ENCODE measurements around the gene SPART. TPM values are rescaled to one million over a fixed set of nuclear protein-coding genes. Genes with fewer than 3 reads are reported as not detected.

SPART gene
- total and polyA plus RNA-seq, 12 donors, result 15.9 to 49.8 (median 37.4) TPM

DNA sequence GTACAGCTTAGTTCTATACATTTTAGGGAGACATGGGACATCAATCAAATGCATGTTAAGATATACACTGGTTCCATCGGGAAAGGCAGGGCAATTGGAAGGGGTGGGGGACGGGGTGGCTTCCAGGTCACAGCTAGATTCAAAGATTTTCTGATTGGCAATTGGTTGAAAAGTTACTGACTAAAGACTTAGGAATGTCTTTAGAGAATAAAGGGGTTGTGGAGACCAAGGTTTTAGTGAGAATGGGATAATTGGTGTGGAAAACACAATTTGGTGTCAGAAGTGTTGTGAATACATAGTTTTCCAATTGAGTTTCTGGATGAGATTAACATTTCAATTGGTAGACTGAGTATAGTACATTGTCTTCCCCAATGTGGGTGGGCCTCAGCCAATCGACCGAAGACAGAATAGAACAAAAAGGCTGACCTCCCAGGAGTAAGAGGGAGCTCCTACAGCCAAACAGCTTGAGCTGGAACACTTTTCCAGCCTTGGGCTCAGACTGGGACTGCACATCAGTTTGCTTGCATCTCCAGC is 47.6 kb downstream of the SPART start:
- Histone ChIP-seq H3K4me1 (peaks cover 2 to 18% (median 9%) of the 10 kb centered on the region in 9 donors), H3K27me3 (peaks cover 0 to 5% (median 0%) of the 10 kb centered on the region in 7 donors), H3K27ac (no peak overlapping the region), H3K4me3 (peak overlapping the region in 5 of 10 donors; percentile 59 to 73 (median 67)), H3K9me3 (no peaks in the 10 kb centered on the region), H3K36me3 (peaks cover 0 to 29% (median 7%) of the 10 kb centered on the region in 9 donors)
- 26 to 30% methylated on average over 4 of the region's 4 CpGs for WGBS, 2 donors
- intact Hi-C loops (cut with DNase I), result loop anchor here in 1 of 10 donors (10.0 kb wide), 1 partner anchor 96 kb away; no protein-coding TSS in a partner anchor
- DNase-seq (no peak), ATAC-seq (peak in 2 of 8 donors; percentile 27 to 38)
- TF ChIP-seq CTCF (IDR thresholded peaks at IDR 0.05), result no peak

- intact Hi-C loops (cut with DNase I), result loop anchor here in 1 of 10 donors (10.0 kb wide), 1 partner anchor 97 kb away; no protein-coding TSS in a partner anchor
- Histone ChIP-seq H3K27me3 (peaks cover 0 to 5% (median 0%) of the 10 kb centered on the region in 7 donors), H3K36me3 (peaks cover 0 to 20% (median 0%) of the 10 kb centered on the region in 9 donors), H3K4me1 (peaks cover 2 to 18% (median 9%) of the 10 kb centered on the region in 9 donors), H3K4me3 (peak within 1 kb of the TSS; percentile 26 to 73 (median 65)), H3K9me3 (no peaks in the 10 kb centered on the region), H3K27ac (peak within 1 kb of the TSS in 5 of 10 donors; percentile 32 to 63 (median 52))
- peak; percentile 58 to 67 for DNase-seq
- 0 to 1% methylated on average over 53 of the region's 53 CpGs for WGBS, 2 donors
- TF ChIP-seq CTCF (IDR thresholded peaks at IDR 0.05), result no peak
- peak; percentile 79 to 98 (median 92) for ATAC-seq
Observed at GRCh38 chr13:36297366-36298338, 48.5 kb downstream of the SPART start, which contains the start of gene CCDC169. Gene CCDC169, minus strand, starts transcription at chr13:36297814. Its CDS starts 95 bp downstream, at chr13:36297719.

GRCh38 chr13:36294096-36294495 is 52.1 kb downstream of the SPART start:
- peaks cover 0 to 5% (median 0%) of the 10 kb centered on the region in 7 donors for H3K27me3 ChIP-seq
- intact Hi-C loops (cut with DNase I), result loop anchor here in 1 of 10 donors (10.0 kb wide), 1 partner anchor 101 kb away; no protein-coding TSS in a partner anchor
- ATAC-seq (no peak), DNase-seq (no peak)
- H3K4me1 ChIP-seq, result peaks cover 2 to 18% (median 9%) of the 10 kb centered on the region in 9 donors
- TF ChIP-seq CTCF (IDR thresholded peaks at IDR 0.05), result no peak
- H3K27ac ChIP-seq, result no peak overlapping the region
- peaks cover 0 to 11% (median 0%) of the 10 kb centered on the region in 11 donors for H3K9me3 ChIP-seq
- no peak overlapping the region for H3K4me3 ChIP-seq
- no peaks in the 10 kb centered on the region for H3K36me3 ChIP-seq
- 62 to 68% methylated on average over 3 of the region's 3 CpGs for WGBS, 2 donors

DNA sequence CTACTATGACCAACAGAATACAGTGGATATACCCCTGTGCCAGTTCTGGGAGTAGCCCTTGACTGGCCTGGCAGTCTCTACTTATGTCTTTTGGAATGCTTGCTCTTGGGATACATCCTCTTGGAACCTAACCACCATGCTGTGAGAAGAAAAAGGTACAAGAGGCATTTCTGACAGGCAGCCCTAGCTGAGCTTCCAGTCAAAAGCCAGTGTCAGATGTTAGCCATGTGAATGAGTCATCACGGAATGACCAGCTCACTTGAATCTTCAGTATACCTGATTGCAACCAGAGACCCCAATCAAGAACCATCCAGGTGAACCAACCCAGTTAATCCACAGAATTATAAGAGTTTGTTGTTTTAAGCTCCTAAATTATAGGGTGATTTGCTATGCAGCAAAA is 52.7 kb downstream of the SPART start:
- no peak for DNase-seq
- no peak for ATAC-seq
- H3K9me3 ChIP-seq, result peaks cover 0 to 17% (median 0%) of the 10 kb centered on the region in 11 donors
- peaks cover 1 to 18% (median 9%) of the 10 kb centered on the region in 9 donors for H3K4me1 ChIP-seq
- H3K4me3 ChIP-seq, result no peak overlapping the region
- TF ChIP-seq CTCF (IDR thresholded peaks at IDR 0.05), result no peak
- H3K27ac ChIP-seq, result no peak overlapping the region
- intact Hi-C loops (cut with DNase I), result loop anchor here in 1 of 10 donors (10.0 kb wide), 1 partner anchor 101 kb away; no protein-coding TSS in a partner anchor
- 88 to 89% methylated on average over 1 of the region's 1 CpG for WGBS, 2 donors
- peaks cover 0 to 5% (median 0%) of the 10 kb centered on the region in 7 donors for H3K27me3 ChIP-seq
- no peaks in the 10 kb centered on the region for H3K36me3 ChIP-seq

All from heart right ventricle (tissue), 16 donors.